COR-L47 (cell line): ENCODE measurements around the gene CPOX.

Experiments
- DNase-seq: peaks from one replicate; lab custom pipeline; 2025; lab: John Stamatoyannopoulos, UW

Gene CPOX

GRCh38 chr3:98534168-98534567 is 59.2 kb downstream of the CPOX start:
- DNase-seq: no peak

- DNase-seq: no peak
Measured at GRCh38 chr3:98532709-98533571, 60.5 kb downstream of the CPOX start.

- DNase-seq: no peak
Measured at GRCh38 chr3:98532275-98532637, 61.2 kb downstream of the CPOX start.

GRCh38 chr3:98531622-98532274 is 61.7 kb downstream of the CPOX start, which contains the start of gene GPR15:
TSS of gene GPR15 (plus strand) at chr3:98531978. CDS start at chr3:98532034, 56 bp downstream.
- no peak for DNase-seq

- DNase-seq: no peak
Measured at GRCh38 chr3:98530676-98531075, 62.7 kb downstream of the CPOX start.

GRCh38 chr3:98529856-98530459 is 63.5 kb downstream of the CPOX start:
- no peak for DNase-seq
